HEK293 (cell line): Measurements from ENCODE around the gene RPTN.

Source experiments
- FEZF1 ChIP-seq: fragments of 450-650 bp; formaldehyde crosslinking; IDR thresholded peaks from 2 replicates; pipeline ENCODE4 v1.5.1; 2016; ENCODE audit warnings: missing biosample characterization, missing genetic modification characterization
- SP3 ChIP-seq: fragments of 450-650 bp; formaldehyde crosslinking; IDR thresholded peaks from 2 replicates; pipeline ENCODE4 v1.5.1; 2016; ENCODE audit warnings: missing biosample characterization, missing genetic modification characterization
- SP7 ChIP-seq: fragments of 450-650 bp; formaldehyde crosslinking; IDR thresholded peaks from 2 replicates; pipeline ENCODE4 v1.5.1; 2016; ENCODE audit warnings: missing biosample characterization, missing genetic modification characterization
- WT1 ChIP-seq: fragments of 450-650 bp; formaldehyde crosslinking; IDR thresholded peaks from 2 replicates; pipeline ENCODE4 v1.5.1; 2016; ENCODE audit warnings: missing biosample characterization, missing genetic modification characterization
- ZBTB8A ChIP-seq: fragments of 450-650 bp; formaldehyde crosslinking; IDR thresholded peaks from 2 replicates; pipeline ENCODE4 v1.5.1; 2016; ENCODE audit warnings: missing biosample characterization, missing genetic modification characterization
- ZFP69B ChIP-seq: fragments of 450-650 bp; formaldehyde crosslinking; IDR thresholded peaks from 2 replicates; pipeline ENCODE4 v1.5.1; 2016; ENCODE audit warnings: missing biosample characterization, missing genetic modification characterization
- ZNF138 ChIP-seq: fragments of 450-650 bp; formaldehyde crosslinking; IDR thresholded peaks from 2 replicates; pipeline ENCODE4 v1.5.1; 2016; ENCODE audit warnings: missing biosample characterization, missing genetic modification characterization, borderline replicate concordance
- ZNF140 ChIP-seq: fragments of 450-650 bp; formaldehyde crosslinking; IDR thresholded peaks from 2 replicates; pipeline ENCODE4 v1.5.1; 2016; ENCODE audit warnings: missing biosample characterization, missing genetic modification characterization
- ZNF155 ChIP-seq: fragments of 450-650 bp; formaldehyde crosslinking; IDR thresholded peaks from 2 replicates; pipeline ENCODE4 v1.5.1; 2016; ENCODE audit warnings: missing biosample characterization, missing genetic modification characterization
- ZNF354C ChIP-seq: fragments of 450-650 bp; formaldehyde crosslinking; IDR thresholded peaks from 2 replicates; pipeline ENCODE4 v1.5.1; 2016; ENCODE audit warnings: missing biosample characterization, missing genetic modification characterization, low read depth, borderline replicate concordance
- ZNF391 ChIP-seq: fragments of 450-650 bp; formaldehyde crosslinking; IDR thresholded peaks from 2 replicates; pipeline ENCODE4 v1.5.1; 2016; ENCODE audit warnings: low read depth, missing biosample characterization, missing genetic modification characterization, borderline replicate concordance
- ZNF404 ChIP-seq: fragments of 450-650 bp; formaldehyde crosslinking; IDR thresholded peaks from 2 replicates; pipeline ENCODE4 v1.5.1; 2017; ENCODE audit warnings: missing biosample characterization, missing genetic modification characterization
- ZNF423 ChIP-seq: fragments of 450-650 bp; formaldehyde crosslinking; IDR thresholded peaks from 2 replicates; pipeline ENCODE4 v1.5.1; 2016; ENCODE audit warnings: missing biosample characterization, missing genetic modification characterization
- ZNF521 ChIP-seq: fragments of 450-650 bp; formaldehyde crosslinking; IDR thresholded peaks from 2 replicates; pipeline ENCODE4 v1.5.1; 2017; ENCODE audit warnings: missing biosample characterization, mild to moderate bottlenecking, missing genetic modification characterization
- ZNF560 ChIP-seq: fragments of 450-650 bp; formaldehyde crosslinking; IDR thresholded peaks from 2 replicates; pipeline ENCODE4 v1.5.1; 2017; ENCODE audit warnings: missing biosample characterization, missing genetic modification characterization, borderline replicate concordance
- ZNF624 ChIP-seq: fragments of 450-650 bp; formaldehyde crosslinking; IDR thresholded peaks from 2 replicates; pipeline ENCODE4 v1.5.1; 2017; ENCODE audit warnings: missing biosample characterization, missing genetic modification characterization
- ZNF701 ChIP-seq: fragments of 450-650 bp; formaldehyde crosslinking; IDR thresholded peaks from 2 replicates; pipeline ENCODE4 v1.5.1; 2016; ENCODE audit warnings: missing biosample characterization, missing genetic modification characterization
- ZNF777 ChIP-seq: fragments of 450-650 bp; formaldehyde crosslinking; IDR thresholded peaks from 2 replicates; pipeline ENCODE4 v1.5.1; 2017; ENCODE audit warnings: missing biosample characterization, missing genetic modification characterization, borderline replicate concordance
- ZSCAN23 ChIP-seq: fragments of 450-650 bp; formaldehyde crosslinking; IDR thresholded peaks from 2 replicates; pipeline ENCODE4 v1.5.1; 2016; ENCODE audit warnings: missing biosample characterization, missing genetic modification characterization
- TF ChIP-seq, protein P1 (sequence below): sonication (generic); formaldehyde crosslinking; IDR thresholded peaks from 2 replicates; pipeline ENCODE4 v1.8.1; 2022; ENCODE audit warnings: mild to moderate bottlenecking, moderate library complexity, missing genetic modification reagents
- TF ChIP-seq, protein P2 (sequence below): fragments of 450-650 bp; formaldehyde crosslinking; IDR thresholded peaks from 2 replicates; pipeline ENCODE4 v1.5.1; 2016; ENCODE audit warnings: missing biosample characterization, missing genetic modification characterization, low read depth
- TF ChIP-seq, protein P3 (sequence below): fragments of 450-650 bp; formaldehyde crosslinking; IDR thresholded peaks from 2 replicates; pipeline ENCODE4 v1.5.1; 2017; ENCODE audit warnings: missing biosample characterization, missing genetic modification characterization
- TF ChIP-seq, protein P4 (sequence below): fragments of 450-650 bp; formaldehyde crosslinking; IDR thresholded peaks from 2 replicates; pipeline ENCODE4 v1.5.1; 2016; ENCODE audit warnings: missing biosample characterization, missing genetic modification characterization
- TF ChIP-seq, protein P5 (sequence below): IDR thresholded peaks from 2 replicates; pipeline ENCODE4 v1.6.1; 2011; ENCODE audit warnings: mild to moderate bottlenecking, low read depth, low read length, borderline replicate concordance
- TF ChIP-seq, protein P6 (sequence below): fragments of 450-650 bp; formaldehyde crosslinking; IDR thresholded peaks from 2 replicates; pipeline ENCODE4 v1.5.1; 2016; ENCODE audit warnings: missing biosample characterization, missing genetic modification characterization
- TF ChIP-seq, protein P7 (sequence below): fragments of 450-650 bp; IDR thresholded peaks from 2 replicates; pipeline ENCODE4 v1.5.1; 2018; ENCODE audit warnings: missing biosample characterization, mild to moderate bottlenecking, missing genetic modification characterization
- TF ChIP-seq, protein P8 (sequence below): fragments of 450-650 bp; IDR thresholded peaks from 2 replicates; pipeline ENCODE4 v1.5.1; 2018; ENCODE audit warnings: missing biosample characterization, missing genetic modification characterization

Gene RPTN

DNA sequence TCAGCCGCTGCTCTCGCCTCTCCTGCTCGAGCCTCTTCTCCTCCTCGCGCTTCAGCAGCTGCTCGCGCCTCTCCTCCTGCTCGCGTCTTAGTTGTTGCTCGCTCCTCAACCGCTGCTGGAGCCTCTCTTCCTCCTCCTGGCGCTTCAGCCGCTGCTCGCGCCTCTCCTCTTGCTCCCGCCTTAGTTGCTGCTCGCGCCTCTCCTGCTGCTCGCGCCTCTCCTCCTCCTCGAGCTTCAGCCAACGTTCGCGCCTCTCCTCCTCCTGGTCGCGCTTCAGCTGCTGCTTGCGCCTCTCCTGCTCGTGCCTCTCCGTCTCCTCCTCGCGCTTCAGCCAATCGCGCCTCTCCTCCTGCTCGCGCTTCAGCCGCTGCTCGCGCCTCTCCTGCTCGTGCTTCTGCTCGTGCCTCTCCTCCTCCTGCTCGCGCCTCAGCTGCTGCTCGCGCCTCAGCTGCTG lies 47.5 kb downstream of the RPTN start (continued):
- TF ChIP-seq ZNF404 (tag by site-specific recombination) (no peak), ZNF624 (tag by site-specific recombination) (no peak), ZNF777 (peak; percentile 52; the same call in 1 of the 2 replicates), ZNF521 (tag by site-specific recombination) (no peak), WT1 (tag by site-specific recombination) (no peak), ZNF354C (tag by site-specific recombination) (no peak), ZSCAN23 (tag by site-specific recombination) (peak; percentile 84), SP3 (tag by site-specific recombination) (peak; percentile 57; the same call in 1 of the 2 replicates), SP7 (peak; percentile 84), ZNF423 (tag by site-specific recombination) (no peak), FEZF1 (tag by site-specific recombination) (peak; percentile 51), ZNF138 (tag by site-specific recombination) (no peak), ZNF140 (no peak), ZNF391 (tag by site-specific recombination) (0 out of 2 replicates have a peak, but pooled peaks have one; percentile 23), ZNF560 (tag by site-specific recombination) (no peak), ZNF155 (tag by site-specific recombination) (no peak), ZFP69B (tag by site-specific recombination) (peak; percentile 53; the same call in 1 of the 2 replicates), ZNF701 (tag by site-specific recombination) (no peak), ZBTB8A (peak; percentile 23; the same call in 1 of the 2 replicates)
- TF ChIP-seq, protein P1, sequence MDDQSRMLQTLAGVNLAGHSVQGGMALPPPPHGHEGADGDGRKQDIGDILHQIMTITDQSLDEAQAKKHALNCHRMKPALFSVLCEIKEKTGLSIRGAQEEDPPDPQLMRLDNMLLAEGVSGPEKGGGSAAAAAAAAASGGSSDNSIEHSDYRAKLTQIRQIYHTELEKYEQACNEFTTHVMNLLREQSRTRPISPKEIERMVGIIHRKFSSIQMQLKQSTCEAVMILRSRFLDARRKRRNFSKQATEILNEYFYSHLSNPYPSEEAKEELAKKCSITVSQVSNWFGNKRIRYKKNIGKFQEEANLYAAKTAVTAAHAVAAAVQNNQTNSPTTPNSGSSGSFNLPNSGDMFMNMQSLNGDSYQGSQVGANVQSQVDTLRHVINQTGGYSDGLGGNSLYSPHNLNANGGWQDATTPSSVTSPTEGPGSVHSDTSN (CRISPR knock-in tag): peak; percentile 84; the same call in 1 of the 2 replicates
- TF ChIP-seq, protein P2, sequence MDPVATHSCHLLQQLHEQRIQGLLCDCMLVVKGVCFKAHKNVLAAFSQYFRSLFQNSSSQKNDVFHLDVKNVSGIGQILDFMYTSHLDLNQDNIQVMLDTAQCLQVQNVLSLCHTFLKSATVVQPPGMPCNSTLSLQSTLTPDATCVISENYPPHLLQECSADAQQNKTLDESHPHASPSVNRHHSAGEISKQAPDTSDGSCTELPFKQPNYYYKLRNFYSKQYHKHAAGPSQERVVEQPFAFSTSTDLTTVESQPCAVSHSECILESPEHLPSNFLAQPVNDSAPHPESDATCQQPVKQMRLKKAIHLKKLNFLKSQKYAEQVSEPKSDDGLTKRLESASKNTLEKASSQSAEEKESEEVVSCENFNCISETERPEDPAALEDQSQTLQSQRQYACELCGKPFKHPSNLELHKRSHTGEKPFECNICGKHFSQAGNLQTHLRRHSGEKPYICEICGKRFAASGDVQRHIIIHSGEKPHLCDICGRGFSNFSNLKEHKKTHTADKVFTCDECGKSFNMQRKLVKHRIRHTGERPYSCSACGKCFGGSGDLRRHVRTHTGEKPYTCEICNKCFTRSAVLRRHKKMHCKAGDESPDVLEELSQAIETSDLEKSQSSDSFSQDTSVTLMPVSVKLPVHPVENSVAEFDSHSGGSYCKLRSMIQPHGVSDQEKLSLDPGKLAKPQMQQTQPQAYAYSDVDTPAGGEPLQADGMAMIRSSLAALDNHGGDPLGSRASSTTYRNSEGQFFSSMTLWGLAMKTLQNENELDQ (tag by site-specific recombination): no peak
- TF ChIP-seq, protein P3, sequence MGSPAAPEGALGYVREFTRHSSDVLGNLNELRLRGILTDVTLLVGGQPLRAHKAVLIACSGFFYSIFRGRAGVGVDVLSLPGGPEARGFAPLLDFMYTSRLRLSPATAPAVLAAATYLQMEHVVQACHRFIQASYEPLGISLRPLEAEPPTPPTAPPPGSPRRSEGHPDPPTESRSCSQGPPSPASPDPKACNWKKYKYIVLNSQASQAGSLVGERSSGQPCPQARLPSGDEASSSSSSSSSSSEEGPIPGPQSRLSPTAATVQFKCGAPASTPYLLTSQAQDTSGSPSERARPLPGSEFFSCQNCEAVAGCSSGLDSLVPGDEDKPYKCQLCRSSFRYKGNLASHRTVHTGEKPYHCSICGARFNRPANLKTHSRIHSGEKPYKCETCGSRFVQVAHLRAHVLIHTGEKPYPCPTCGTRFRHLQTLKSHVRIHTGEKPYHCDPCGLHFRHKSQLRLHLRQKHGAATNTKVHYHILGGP (tag by site-specific recombination): 0 out of 2 replicates have a peak, but pooled peaks have one; percentile 9
- TF ChIP-seq, protein P4, sequence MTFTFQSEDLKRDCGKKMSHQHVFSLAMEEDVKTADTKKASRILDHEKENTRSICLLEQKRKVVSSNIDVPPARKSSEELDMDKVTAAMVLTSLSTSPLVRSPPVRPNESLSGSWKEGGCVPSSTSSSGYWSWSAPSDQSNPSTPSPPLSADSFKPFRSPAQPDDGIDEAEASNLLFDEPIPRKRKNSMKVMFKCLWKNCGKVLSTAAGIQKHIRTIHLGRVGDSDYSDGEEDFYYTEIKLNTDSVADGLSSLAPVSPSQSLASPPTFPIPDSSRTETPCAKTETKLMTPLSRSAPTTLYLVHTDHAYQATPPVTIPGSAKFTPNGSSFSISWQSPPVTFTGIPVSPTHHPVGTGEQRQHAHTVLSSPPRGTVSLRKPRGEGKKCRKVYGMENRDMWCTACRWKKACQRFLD (tag by site-specific recombination): no peak
- TF ChIP-seq, protein P5, sequence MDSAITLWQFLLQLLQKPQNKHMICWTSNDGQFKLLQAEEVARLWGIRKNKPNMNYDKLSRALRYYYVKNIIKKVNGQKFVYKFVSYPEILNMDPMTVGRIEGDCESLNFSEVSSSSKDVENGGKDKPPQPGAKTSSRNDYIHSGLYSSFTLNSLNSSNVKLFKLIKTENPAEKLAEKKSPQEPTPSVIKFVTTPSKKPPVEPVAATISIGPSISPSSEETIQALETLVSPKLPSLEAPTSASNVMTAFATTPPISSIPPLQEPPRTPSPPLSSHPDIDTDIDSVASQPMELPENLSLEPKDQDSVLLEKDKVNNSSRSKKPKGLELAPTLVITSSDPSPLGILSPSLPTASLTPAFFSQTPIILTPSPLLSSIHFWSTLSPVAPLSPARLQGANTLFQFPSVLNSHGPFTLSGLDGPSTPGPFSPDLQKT: no peak
- TF ChIP-seq, protein P6, sequence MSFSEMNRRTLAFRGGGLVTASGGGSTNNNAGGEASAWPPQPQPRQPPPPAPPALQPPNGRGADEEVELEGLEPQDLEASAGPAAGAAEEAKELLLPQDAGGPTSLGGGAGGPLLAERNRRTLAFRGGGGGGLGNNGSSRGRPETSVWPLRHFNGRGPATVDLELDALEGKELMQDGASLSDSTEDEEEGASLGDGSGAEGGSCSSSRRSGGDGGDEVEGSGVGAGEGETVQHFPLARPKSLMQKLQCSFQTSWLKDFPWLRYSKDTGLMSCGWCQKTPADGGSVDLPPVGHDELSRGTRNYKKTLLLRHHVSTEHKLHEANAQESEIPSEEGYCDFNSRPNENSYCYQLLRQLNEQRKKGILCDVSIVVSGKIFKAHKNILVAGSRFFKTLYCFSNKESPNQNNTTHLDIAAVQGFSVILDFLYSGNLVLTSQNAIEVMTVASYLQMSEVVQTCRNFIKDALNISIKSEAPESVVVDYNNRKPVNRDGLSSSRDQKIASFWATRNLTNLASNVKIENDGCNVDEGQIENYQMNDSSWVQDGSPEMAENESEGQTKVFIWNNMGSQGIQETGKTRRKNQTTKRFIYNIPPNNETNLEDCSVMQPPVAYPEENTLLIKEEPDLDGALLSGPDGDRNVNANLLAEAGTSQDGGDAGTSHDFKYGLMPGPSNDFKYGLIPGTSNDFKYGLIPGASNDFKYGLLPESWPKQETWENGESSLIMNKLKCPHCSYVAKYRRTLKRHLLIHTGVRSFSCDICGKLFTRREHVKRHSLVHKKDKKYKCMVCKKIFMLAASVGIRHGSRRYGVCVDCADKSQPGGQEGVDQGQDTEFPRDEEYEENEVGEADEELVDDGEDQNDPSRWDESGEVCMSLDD (tag by site-specific recombination): peak; percentile 57; the same call in 1 of the 2 replicates
- TF ChIP-seq, protein P7, sequence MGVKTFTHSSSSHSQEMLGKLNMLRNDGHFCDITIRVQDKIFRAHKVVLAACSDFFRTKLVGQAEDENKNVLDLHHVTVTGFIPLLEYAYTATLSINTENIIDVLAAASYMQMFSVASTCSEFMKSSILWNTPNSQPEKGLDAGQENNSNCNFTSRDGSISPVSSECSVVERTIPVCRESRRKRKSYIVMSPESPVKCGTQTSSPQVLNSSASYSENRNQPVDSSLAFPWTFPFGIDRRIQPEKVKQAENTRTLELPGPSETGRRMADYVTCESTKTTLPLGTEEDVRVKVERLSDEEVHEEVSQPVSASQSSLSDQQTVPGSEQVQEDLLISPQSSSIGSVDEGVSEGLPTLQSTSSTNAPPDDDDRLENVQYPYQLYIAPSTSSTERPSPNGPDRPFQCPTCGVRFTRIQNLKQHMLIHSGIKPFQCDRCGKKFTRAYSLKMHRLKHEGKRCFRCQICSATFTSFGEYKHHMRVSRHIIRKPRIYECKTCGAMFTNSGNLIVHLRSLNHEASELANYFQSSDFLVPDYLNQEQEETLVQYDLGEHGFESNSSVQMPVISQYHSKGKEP (tag by site-specific recombination): no peak
- TF ChIP-seq, protein P8, sequence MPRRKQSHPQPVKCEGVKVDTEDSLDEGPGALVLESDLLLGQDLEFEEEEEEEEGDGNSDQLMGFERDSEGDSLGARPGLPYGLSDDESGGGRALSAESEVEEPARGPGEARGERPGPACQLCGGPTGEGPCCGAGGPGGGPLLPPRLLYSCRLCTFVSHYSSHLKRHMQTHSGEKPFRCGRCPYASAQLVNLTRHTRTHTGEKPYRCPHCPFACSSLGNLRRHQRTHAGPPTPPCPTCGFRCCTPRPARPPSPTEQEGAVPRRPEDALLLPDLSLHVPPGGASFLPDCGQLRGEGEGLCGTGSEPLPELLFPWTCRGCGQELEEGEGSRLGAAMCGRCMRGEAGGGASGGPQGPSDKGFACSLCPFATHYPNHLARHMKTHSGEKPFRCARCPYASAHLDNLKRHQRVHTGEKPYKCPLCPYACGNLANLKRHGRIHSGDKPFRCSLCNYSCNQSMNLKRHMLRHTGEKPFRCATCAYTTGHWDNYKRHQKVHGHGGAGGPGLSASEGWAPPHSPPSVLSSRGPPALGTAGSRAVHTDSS (tag by site-specific recombination): no peak
